ENCODE measurements around the gene STAB2.

The STAB2 gene

DNA sequence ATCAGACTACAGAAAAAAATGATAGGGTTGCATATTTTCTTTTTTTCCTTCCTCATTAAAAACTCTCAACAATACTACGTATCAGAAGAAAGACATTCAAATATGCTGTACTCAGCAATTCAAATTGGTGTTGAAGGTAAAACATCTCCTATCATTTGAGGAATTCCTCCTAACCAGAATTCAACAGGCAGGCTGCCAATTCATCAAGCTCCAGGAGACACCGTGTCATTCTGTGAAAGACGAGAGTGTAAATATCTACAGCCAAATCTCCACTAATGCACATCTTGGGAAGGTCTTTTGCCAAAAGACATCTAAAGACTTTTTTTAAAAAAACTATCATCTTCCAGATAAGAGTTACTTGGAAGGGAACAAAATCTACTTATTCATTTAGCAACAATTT is 227.4 kb downstream of the STAB2 start:
- H3K4me3 ChIP-seq, result no peak overlapping the region
- no peak overlapping the region for H3K27ac ChIP-seq
